Smooth muscle cell of the brain vasculature (primary cell): Measurements from ENCODE around the gene SMC1B.
"Not testable (repeated sequence)": the region's sequence is repeated elsewhere in the genome, so short reads cannot be mapped to it uniquely, and the experiment has no call there.

Experiments used
- DNase-seq: peaks from one replicate; pipeline ENCODE4 v3.0.0-alpha.2; 2012; ENCODE audit warnings: low read depth, low spot score

Gene SMC1B

DNA sequence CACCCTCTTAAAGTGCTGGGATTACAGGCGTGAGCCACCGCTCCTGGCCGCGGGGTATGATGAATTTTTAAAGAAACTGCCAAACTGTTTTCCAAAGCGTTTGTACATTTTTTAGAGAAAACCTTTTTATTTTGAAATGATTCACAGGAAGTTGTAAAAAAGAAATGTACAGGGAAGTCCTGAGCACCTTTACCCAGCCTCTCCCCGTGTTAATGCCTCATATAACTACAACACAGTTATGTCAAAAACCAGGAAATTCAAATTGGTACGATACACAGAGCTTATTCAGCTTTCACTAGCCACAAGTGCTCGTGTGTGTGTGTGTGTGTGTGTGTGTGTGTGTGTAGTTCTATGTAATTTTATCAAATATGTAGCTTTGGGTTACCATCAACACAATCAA lies 110.6 kb downstream of the SMC1B start:
- no peak for DNase-seq

- no peak for DNase-seq
Measured at GRCh38 chr22:45298934-45299505, 114.4 kb downstream of the SMC1B start.

DNA sequence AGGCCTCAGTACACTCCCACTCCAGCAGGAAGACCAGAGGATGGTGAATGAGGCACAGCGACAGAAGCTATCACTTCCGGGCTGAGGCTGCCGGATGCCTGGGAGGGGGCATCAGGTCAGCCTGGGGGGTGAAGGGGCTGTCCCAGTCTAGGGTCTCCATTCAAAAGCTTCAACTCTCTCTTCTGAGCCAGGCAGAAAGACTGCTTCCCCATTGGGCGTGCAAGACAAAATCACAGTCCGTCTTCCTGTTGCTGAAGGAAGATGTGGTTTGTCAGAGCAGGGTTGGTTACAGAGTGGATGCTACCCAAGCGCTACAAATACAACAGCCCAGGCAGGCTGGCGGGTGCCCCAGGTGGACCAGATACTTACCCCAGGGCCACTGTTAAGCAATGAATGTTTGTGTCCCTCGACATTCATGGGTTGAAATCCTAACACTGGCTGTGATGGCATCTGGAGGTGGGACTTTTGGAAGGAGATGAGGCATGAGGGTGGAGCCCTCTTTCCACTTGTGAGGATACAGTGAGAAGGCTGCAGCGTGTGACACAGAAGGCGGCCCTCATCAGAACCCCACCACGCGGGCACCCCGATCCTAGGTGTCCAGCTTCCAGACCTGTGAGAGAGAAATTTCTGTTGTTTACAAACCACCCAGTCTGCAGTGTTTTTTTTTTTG lies 116.6 kb downstream of the SMC1B start:
- no peak for DNase-seq

GRCh38 chr22:45295492-45295891 lies 117.9 kb downstream of the SMC1B start:
- DNase-seq: no peak

GRCh38 chr22:45295004-45295403 lies 118.4 kb downstream of the SMC1B start:
- DNase-seq: not testable (repeated sequence)
